ENCODE measurements around the gene IQGAP1. TPM values are rescaled to one million over a fixed set of nuclear protein-coding genes. Genes with fewer than 3 reads are reported as not detected.
A peak's percentile ranks its signal among the peaks of the same experiment; 100 is the strongest.

IQGAP1 gene
- total RNA-seq, 3 donors from 2014 or later (not counting 1 experiment from before 2014, with no cell fraction given) = 431 to 493 (median 446) TPM

GRCh38 chr15:90425726-90426346 lies 37.8 kb downstream of the IQGAP1 start:
- Histone ChIP-seq H3K36me3 (ENCODE audit: control insufficient read depth, insufficient read depth, low read length) (peaks cover 39% of the 10 kb centered on the region), H3K27ac (ENCODE audit: low read length) (no peak overlapping the region), H3K9me3 (ENCODE audit: control insufficient read depth, insufficient read depth, low read length) (no peaks in the 10 kb centered on the region), H3K27me3 (ENCODE audit: control insufficient read depth, insufficient read depth, low read length) (no peaks in the 10 kb centered on the region), H3K4me1 (ENCODE audit: control insufficient read depth, insufficient read depth, low read length) (peaks cover 25% of the 10 kb centered on the region), H3K4me3 (ENCODE audit: low read length) (no peak overlapping the region)
- TF ChIP-seq CTCF (IDR thresholded peaks at IDR 0.05) = no peak
- no peaks in the 10 kb centered on the region for H3K36me3 Mint-ChIP-seq
- no peak overlapping the region for H3K4me3 Mint-ChIP-seq
- H3K9me3 Mint-ChIP-seq = no peaks in the 10 kb centered on the region
- no peak for DNase-seq
- intact Hi-C loops (cut with micrococcal nuclease) = no loop called here
- 100% methylated on average over 2 of the region's 2 CpGs for WGBS (ENCODE audit: insufficient coverage)
- H3K4me1 Mint-ChIP-seq = peaks cover 44 to 52% of the 10 kb centered on the region in 2 donors
- H3K27me3 Mint-ChIP-seq (ENCODE audit: low read depth in 2 of 2) = no peaks in the 10 kb centered on the region
- ATAC-seq = no peak
- H3K27ac Mint-ChIP-seq = peak overlapping the region; percentile 79 to 84

- no peak for ATAC-seq
- WGBS (ENCODE audit: insufficient coverage) = 98% methylated on average over 5 of the region's 5 CpGs
- intact Hi-C loops (cut with micrococcal nuclease) = no loop called here
These were observed 39.1 kb downstream of the IQGAP1 start for GRCh38 chr15:90427185-90427584.

GRCh38 chr15:90432253-90432652 lies 44.2 kb downstream of the IQGAP1 start:
- peaks cover 17% of the 10 kb centered on the region for H3K36me3 Mint-ChIP-seq
- peak overlapping the region; percentile 62 to 67 for H3K27ac Mint-ChIP-seq

More at GRCh38 chr15:90427185-90427584, 39.1 kb downstream of the IQGAP1 start:
- Histone ChIP-seq H3K36me3 (ENCODE audit: control insufficient read depth, insufficient read depth, low read length) (peaks cover 50% of the 10 kb centered on the region), H3K9me3 (ENCODE audit: control insufficient read depth, insufficient read depth, low read length) (no peaks in the 10 kb centered on the region), H3K4me3 (ENCODE audit: low read length) (no peak overlapping the region), H3K4me1 (ENCODE audit: control insufficient read depth, insufficient read depth, low read length) (peaks cover 15% of the 10 kb centered on the region), H3K27ac (ENCODE audit: low read length) (no peak overlapping the region), H3K27me3 (ENCODE audit: control insufficient read depth, insufficient read depth, low read length) (no peaks in the 10 kb centered on the region)
- no peaks in the 10 kb centered on the region for H3K9me3 Mint-ChIP-seq
- no peak overlapping the region for H3K4me3 Mint-ChIP-seq
- no peak for DNase-seq
- peaks cover 38 to 46% of the 10 kb centered on the region in 2 donors for H3K4me1 Mint-ChIP-seq
- no peaks in the 10 kb centered on the region for H3K36me3 Mint-ChIP-seq
- TF ChIP-seq CTCF (IDR thresholded peaks at IDR 0.05) = no peak
- peak overlapping the region; percentile 63 to 79 for H3K27ac Mint-ChIP-seq
- H3K27me3 Mint-ChIP-seq (ENCODE audit: low read depth in 2 of 2) = no peaks in the 10 kb centered on the region

More at GRCh38 chr15:90432253-90432652, 44.2 kb downstream of the IQGAP1 start:
- H3K9me3 ChIP-seq (ENCODE audit: control insufficient read depth, insufficient read depth, low read length) = no peaks in the 10 kb centered on the region
- no peaks in the 10 kb centered on the region for H3K4me1 ChIP-seq (ENCODE audit: control insufficient read depth, insufficient read depth, low read length)
- Mint-ChIP-seq H3K4me1 (peaks cover 52 to 54% of the 10 kb centered on the region in 2 donors), H3K27me3 (ENCODE audit: low read depth in 2 of 2) (no peaks in the 10 kb centered on the region), H3K9me3 (no peaks in the 10 kb centered on the region), H3K4me3 (no peak overlapping the region)
- TF ChIP-seq CTCF (IDR thresholded peaks at IDR 0.05) = no peak
- intact Hi-C loops (cut with micrococcal nuclease) = no loop called here
- H3K27me3 ChIP-seq (ENCODE audit: control insufficient read depth, insufficient read depth, low read length) = no peaks in the 10 kb centered on the region
- no peak for ATAC-seq
- H3K4me3 ChIP-seq (ENCODE audit: low read length) = no peak overlapping the region
- no peak overlapping the region for H3K27ac ChIP-seq (ENCODE audit: low read length)
- WGBS (ENCODE audit: insufficient coverage) = no CpG with 5 or more reads among the region's 1 CpG
- peaks cover 69% of the 10 kb centered on the region for H3K36me3 ChIP-seq (ENCODE audit: control insufficient read depth, insufficient read depth, low read length)
- DNase-seq = no peak
